ENCODE data around the gene INMT.

The INMT gene

DNA sequence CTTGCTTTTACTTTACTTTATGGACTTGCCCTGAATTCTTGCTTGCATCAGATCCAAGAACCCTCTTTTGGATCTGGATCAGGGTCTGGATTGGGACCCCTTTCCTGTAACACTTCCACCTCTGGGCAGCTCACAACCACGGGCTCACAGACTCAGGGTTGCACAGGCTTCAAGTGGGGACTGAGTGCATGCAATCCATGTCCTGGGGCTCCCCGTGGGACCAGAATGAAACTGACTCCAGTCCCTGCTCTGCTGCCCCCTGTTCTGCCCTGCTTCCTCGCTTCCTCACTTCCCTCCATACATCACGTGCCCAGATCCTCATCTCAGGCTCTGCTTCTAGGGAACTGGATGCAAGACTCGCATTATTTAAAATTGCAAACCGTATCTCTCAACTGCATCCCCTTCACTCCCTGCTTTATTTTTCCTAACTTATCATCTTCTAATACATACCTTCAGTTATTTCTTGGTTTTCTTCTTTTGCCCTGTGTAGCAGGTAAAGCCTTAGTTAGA, 23.3 kb upstream of the INMT start:
- no peak for DNase-seq

DNA sequence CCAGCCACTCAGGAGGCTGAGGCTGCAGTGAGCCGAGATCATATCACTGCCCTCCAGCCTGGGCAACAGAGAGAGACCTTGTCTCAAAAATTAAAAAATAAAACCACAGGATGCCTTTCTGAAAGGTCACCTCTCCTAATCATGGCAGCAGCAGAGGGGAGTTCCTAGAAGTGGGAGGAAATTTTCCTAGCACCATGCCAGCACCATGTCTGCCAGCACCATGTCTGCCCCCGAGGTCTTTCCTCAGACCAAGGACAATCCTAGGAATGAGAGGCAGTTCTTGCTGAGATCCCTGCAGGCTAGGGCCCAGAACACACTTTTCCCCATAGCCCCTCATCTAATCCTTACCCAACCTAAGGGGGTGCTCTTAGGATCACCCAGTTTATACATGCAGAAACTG, 22.3 kb upstream of the INMT start:
- DNase-seq = no peak

DNA sequence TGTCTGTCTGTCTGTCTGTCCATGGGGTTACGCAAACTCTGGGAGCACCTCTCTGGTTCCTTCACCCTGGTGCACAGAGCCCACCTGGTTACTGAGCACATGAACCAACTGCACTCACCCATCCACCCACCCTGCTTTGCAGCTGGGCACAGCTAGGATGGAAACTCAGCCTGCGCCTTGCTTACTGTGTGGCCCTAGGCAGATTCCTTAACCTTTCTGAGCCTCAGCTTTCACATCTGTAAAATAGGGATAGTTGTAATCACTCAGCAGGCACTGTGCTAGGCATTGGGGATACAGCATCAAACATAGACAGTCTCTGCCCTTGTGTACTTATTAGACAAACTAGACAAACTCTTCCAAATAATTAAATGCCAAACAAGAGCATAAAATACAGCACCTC, 21.8 kb upstream of the INMT start:
- DNase-seq = no peak

DNA sequence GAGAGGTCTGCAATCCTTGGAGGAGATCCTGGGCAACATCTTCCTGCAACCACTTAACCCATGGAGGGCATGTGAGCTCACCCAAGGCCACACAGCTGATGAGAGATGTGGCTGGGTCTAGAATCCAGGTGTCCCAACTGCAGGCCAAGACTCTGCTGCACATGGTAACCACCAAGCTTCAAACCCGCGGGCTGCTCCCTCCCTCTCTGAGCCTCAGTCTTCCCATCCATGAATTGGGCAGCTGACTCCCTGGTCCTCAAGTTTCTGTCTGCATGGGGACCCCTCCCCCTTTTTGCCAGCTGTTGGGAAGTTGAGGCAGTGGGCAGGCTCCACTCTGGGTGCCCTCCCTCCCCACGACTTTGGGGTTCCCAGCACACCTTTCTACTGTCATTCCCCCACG, 20.9 kb upstream of the INMT start:
- DNase-seq = no peak

DNA sequence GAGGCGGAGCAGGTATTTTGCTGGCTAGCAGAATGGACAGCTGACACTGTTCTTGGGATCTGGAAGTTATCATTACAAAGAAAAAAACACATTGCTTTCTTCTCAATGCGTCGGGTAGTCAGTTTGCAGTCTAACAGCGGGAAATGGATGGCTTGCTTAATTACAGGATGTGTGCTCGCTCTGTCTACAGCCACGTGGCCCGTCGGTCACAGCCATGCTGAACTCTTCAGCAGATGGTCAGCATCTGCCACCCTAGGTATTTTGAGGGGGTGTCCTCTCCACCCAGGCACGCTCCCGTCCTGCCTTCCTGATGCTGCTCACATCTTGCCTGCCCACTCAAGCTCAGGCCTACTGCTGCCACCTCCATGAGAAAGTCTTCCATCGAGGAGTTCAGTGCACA, 20.4 kb upstream of the INMT start:
- DNase-seq = no peak

DNA sequence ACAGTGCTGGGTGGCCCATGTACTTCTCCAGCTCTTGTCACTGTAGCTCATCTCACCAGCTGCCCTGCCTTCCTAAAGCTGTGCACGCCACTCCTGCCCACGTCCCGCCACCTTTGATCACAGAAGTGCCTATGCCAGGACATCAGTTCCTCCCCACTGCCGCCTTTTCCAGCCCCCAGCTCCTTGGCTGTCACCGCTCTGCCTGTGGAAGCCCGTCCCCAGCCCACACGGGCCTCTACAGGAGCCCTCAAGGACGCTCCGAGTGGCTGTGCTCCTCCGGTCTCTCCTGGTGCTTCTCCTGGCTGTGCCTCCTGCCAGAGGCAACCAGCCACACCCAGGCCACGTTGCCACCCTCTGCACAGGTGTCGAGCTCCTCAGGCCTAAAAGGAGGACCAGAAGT, 19.3 kb upstream of the INMT start:
- DNase-seq = no peak

DNA sequence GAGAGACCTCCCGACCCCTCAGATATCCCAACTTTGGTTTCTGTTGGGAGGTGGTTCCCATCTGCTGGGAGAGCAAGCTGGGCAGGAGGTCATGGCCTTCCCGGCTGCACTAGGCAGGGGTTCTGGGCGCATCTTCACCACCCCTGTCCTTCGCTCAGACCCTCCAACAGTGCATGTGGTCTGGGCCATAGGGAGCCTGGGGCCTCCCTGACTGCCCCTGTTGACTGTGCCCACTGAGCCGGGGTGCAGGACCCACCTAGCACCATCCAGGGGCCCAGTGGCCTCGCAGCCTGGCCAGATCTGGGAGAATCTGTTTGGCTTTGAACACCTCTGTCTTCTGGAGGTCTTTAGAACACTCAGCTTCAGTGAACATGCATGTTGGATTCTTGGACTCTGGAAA, 18.7 kb upstream of the INMT start:
- DNase-seq = no peak

DNA sequence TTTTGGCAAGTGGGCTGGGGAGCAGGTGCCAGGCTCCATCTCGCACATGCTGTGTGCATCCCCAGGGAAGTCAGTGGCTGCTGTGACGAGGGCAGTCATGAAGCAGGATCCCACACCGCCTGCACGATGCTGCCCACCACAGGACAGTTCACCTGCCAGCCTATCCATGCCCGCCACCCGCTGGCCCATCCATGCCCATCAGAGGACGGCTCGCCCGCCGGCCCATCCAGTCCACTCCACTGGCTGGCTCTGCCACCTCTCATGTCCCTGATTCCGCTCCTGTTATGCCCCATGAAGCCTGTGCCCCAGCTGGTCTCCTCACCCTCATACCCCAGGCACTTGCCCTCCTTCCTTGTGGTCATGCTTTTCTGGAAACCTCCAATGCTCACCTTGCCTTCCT, 18.2 kb upstream of the INMT start:
- no peak for DNase-seq

DNA sequence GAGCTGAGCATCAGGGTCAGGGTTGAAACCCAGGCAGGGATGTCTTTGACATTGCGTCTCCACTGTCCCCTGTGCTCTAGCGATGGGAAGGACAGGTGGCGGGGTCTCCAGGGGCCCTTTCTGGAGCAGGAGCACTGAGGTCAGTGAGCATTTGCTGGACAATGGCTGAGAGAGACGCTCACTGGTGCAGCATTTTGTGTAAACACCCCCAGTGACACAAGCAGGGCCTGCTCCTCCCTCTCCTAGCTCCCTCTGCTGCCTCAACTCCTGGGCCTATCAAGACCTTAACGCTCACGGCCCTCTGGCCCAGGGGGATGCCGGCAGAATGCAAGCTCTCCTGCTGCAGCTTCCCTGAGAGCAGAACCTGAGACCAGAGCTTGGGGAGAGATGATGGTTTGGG, 17.4 kb upstream of the INMT start:
- no peak for DNase-seq

DNA sequence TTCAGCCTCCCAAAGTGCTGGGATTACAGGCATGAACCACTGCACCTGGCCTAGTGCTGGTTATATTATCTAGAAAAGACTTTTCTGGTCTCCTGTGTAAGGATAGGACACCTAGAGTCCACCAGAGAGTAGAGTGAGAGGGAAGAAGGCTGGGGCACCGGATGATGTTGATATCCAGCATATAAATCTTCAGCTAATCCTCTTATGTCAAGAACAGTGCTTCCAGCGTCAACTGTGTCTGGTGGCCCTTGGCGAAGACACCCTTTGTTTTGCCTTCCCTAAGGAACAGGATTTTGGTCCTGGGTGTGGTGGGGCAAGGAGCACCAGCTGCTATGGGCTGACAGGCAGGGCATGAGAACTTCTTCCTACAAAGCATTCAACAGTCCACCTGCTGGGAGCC, 16.3 kb upstream of the INMT start:
- no peak for DNase-seq

DNA sequence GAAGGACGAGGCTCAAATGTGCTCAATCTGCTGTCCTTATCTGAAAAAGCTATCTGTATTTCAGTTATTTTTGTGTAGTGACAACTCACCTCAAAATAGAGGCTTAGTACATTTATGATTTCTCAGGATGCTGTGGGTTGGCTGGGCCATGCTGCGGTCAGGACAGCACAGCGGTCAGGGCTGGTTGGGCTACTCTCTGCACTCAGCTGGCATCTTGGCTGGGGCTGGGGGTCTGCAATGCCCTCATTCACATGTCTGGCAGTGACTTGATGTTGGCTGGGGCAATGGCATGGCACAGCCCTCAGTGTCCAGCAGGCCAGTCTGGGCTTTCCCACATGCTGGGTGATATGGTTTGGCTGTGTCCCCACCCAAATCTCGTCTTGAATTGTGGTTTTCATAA, 15.6 kb upstream of the INMT start:
- DNase-seq = no peak

DNA sequence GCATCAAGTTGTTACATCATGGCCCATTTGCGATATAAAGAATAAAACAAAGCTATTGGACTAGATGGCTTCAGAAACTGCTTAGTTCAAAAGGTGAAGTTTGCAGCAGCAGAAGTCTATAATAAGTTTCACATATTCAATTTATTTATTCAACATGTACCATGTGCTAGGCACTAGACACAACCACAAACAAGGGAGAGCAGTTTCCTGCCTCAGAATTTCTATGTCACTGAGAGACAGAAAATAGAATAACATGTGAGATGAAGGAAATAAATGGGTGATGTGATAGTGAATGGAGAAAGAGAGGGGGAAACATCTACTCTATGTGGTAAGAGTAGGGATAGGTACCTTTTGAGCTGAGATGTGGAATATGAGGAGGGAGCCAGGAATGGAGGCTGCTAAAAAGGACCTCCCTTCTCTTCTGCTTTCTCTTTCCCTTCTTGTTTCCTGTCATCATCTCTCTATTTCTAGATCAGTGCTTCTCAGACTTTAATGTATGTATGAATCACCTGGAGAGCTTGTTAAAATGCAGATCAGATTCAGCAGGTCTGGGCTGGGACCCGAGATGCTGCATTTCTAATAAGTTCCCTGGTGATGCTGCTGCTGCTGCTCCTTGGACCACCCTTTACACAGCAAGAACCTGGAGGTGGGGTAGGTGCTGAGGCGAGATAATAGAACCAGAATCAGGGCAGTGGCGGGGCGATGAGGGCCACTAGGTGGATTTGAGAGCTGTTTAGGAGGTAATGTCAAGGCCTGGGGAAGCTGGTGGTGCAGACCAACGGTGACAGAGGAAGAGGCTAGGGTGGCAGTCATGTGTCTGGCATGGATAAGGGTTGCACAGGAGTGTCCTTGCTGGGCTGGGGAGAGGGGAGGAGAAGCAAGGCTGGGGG, 13.7 kb upstream of the INMT start:
- peak; percentile 65 for DNase-seq

DNA sequence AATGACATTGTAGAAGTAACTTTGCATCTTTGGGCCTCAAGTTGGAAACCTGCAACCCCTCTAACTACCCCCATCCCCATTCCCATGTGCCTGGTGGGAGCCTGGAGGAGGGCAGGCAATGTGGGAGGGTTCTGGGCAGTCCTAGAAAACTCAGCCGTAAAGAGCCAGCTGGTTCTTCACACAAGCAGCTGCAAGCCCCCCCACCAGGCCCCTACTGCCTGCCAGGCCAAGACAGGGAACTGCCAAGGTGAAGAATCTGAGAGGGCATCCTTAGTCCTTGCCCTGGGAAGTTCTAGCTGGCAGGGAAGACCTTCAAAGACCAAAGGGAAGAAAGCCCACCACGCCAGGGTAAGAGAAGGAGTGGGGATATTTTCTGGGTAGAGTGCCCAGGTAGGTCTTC, 12.2 kb upstream of the INMT start:
- DNase-seq = no peak

DNA sequence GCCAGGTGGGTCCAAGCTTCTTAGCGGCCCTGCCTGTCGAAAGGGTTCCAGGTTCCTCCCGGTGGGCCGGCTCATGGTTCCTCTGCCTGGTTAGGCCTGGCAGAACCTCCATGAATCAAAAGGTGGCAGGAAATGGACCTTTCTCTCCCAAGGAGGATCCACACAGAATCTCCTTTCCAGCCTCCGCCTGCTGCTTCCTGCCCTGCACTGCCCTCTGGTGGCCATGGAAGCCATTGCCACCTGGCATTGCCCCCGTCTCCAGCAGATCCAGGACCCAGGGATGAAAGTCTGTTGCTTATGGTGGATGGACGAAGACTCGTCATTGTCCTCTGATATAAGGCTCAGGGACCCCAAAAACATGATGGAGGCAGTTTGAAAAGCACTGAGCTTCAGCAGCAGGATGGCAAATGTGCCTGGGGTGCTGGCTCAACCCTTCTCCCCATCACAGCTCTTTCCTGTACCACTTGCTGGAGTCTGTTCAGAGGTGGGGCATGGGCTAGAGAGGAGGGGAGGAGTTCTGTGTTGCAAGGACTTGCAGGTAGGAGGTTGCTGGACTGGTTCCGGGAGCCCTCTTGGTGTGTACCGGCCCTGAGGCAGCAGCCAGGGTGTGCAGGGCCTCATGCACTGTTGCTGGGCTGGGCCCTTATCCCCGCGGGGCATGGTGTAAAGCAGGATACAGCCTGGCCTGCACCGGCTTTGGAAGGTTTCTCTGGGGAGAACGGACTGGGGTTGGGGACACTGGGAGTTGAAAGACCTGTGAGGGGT, 11.3 kb upstream of the INMT start:
- peak; percentile 93 for DNase-seq

DNA sequence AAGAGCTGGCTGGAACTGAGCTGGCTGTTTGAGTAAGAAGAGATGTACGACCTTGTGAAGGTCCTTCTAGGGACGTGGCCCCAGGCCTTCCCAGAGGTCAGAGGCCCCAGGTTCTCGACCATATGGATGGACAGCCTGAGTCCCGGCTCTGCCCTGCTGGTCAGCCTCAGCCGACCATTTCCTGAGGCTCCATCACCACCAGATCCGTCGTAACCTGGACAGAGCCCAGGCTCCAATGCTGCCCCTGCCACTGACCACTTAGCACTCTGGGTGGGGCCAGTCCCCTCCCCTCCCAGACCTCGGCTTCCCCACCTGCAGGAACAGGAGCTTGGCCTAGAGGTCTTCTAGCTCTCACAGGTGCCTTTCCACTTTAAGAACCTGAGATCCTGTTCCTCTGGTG, 10.6 kb upstream of the INMT start:
- no peak for DNase-seq

DNA sequence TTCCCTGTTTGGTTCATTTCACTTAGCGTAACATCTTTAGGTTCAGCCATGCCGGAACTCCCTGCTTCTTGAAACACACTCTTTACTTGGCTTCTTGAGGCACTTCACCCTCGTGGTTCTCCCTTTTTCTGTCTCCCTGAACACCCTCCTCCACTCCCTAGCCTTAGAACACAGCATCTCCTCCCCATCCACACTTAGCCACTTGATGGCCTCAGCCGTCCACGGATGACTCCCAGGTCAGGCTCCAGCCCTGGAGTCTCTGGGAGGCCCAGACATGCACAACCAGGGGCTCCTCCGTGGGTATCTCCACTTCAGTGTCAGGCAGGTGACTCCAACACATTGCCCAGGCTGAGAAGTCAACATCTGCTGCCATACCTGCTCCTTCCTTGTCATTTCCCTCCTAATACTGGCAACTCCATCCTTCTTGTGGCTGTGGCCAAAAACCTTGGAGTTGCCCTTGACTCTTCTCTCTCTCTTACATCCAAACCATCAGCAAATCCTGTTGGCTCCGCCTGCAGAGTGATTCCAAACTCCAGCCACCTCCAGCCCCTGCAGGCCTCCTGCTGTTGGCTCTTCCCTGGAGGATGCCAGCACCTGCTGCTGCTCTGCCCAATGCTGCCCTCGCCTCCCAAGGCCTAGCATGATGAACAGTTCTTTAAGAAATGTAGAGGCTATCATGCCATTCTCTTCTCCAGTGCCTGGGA, 8.4 kb upstream of the INMT start:
- no peak for DNase-seq

DNA sequence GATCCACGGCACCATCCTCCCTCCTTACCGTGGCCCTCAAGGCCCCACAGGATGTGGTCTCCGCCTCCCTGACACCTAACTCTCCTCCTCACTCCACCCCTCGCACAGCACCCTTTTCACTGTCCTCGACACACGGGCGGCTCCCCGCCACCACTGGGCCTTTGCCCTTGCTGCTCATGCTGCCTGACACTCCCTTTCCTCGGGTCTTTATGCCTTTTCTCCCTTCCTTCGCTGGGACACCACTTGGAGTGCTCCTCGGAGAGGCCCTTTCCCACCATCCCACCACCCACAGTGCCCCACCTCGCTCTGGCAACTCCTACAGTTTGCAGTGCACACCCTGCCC, 7.9 kb upstream of the INMT start:
- DNase-seq = no peak

DNA sequence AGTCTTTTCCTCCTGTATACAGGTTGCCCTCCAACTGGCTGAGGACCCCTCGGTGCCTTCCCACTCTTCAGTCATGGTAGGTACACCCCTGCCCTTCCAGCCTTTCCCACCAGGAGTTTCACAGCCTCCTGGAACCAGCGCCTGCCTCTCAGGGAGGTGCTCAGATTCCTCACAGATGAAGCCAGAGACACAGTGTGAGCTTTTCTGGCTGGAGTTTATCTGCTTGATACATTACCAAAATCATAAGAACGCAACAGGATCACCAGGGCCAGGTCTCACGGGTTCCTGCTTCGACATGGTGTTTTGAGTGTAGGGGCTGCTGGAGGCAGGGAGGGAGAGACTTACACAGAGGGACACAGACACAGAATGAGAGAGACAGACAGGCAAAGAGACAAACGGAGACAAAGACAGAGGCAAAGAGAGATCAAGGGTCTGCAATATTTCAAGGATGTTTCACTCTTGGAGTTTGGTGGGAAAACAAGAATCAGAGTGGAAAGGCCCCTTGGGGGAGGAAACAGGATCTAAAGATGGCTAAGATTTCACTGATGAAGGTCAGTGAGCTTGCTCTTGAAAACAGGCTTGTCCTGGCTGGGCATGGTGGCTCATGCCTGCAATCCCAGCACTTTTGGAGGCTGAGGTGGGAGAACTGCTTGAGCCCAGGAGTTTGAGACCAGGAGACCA, 6.5 kb upstream of the INMT start:
- no peak for DNase-seq

DNA sequence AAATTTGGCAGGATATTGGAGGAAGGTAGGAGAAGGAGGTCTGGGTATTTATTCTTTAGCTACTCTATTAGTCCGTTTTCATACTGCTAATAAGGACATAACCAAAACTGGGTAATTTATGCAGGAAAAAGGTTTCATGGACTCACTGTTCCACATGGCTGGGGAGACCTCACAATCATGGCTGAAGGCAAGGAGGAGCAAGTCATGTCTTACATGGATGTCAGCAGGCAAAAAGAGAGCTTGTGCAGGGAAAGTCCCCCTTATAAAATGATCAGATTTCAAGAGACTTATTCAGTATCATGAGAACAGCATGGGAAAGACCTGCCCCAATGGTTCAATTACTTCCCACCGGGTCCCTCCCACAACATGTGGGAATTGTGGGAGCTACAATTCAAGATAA, 1.9 kb upstream of the INMT start:
- no peak for DNase-seq

DNA sequence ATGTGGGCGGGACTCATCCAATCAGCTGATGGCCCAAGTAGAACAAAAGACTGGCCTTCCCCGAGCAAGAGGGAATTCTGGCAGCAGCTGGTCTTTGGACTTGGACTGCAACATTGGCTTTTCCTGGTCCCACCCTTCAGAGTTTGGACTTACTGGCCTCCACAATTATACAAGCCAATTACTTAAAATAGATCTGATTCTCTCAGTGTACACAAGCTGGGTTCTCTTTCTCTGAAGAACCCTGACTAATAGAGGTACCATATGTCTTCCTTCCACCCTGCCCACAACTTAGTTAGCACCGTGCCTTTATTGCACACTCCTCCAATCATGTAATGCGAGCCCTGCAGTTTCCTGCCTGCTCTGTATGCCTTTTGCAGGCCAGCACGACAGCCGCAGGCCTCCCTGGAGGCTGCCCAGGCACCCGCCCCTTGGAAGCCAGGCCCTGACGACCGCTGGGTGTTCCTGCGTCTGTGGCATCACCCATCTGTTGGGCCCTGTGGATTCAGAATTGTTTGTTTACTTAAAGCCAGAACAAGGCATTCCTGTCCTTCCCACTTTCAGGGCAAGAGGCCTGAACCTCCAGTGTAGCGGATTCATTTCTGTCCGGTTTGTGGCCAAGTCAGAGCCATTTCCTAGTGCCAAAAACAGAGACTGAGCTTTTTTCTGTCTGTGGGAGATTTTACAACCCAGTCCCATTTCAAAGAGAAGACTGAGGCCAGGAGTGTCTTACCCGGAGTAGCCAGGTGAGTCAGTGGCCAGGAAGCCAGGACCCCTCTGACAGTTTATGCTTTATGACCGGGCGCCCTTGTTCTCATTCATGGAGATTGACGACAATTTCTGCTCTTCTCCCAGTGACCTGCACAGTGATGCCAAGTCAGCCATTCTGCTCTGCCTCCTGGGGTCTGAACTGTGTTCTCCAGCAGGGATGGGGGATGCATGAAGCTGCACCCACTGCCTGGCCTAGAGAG, 968 bp upstream of the INMT start:
- no peak for DNase-seq

DNA sequence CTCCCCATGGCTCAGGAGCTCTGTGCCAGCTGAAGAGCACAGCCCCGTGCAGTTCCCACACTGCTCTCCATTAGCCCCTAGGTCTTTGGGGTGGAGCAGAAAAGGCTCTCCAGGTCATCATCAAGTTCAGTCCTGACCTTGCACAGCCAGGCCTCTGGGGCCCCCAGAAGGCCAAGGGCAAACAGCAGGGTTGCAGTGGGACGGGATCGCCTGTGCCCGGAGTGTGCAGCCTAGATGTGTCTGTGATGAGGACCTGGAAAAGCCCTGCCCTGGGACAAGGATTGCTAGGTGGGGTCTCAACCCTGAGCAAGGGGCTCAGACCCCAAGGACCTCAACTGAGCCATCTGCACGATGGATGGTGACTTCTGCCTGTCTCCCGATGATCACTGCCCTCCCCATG, 549 bp downstream of the INMT start:
- no peak for DNase-seq

DNA sequence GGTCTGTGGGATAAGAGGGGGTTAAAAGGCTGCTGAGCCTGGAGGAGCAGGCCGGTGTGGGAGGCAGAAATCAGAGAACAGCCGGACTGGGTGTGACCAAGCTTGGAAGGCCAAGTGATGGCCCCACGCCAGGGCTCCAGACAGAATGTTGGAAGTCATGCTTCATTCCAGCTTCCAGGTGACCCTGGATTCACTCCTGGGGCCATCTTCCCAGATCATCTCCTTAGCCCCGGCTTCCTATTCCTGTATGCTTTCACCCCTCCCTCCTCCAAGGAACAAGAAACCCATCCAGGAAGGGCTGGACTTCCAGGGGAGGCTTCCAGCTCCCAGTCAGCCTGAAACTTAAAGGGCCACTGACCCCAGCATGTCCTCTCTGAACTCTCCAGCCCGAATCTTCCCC, 1.0 kb downstream of the INMT start:
- DNase-seq = no peak

Measured in activated CD8-positive, alpha-beta memory T cell treated with anti-CD3 and anti-CD28 coated beads for 24 hours (primary cell).